Sigmoid colon (tissue), 7 donors: Measurements from ENCODE around the gene PACS2. TPM values are rescaled to one million over a fixed set of nuclear protein-coding genes. Genes with fewer than 3 reads are reported as not detected.

Source experiments
- DNase-seq: peaks from one replicate; pipeline ENCODE4 v3.0.0-alpha.2; 2019
- H3K27ac ChIP-seq, 4 donors: fragments of 200-600 bp; sonication (generic); one replicate each; pipeline ENCODE4 v1.5.1; 2016 to 2019; ENCODE audit warnings: mild to moderate bottlenecking in 1 of 4
- H3K27me3 ChIP-seq, 3 donors: fragments of 200-600 bp; sonication (generic); one replicate each; pipeline ENCODE4 v1.5.1; 2019; ENCODE audit warnings: mild to moderate bottlenecking in 1 of 3
- H3K36me3 ChIP-seq, 4 donors: fragments of 200-600 bp; sonication (generic); one replicate each; pipeline ENCODE4 v1.5.1; 2016 to 2019
- H3K4me1 ChIP-seq, 4 donors: fragments of 200-600 bp; sonication (generic); one replicate each; pipeline ENCODE4 v1.5.1; 2017 to 2019
- H3K4me3 ChIP-seq, 4 donors: fragments of 200-600 bp; sonication (generic); one replicate each; pipeline ENCODE4 v1.5.1; 2017 to 2019; ENCODE audit warnings: mild to moderate bottlenecking in 2 of 4, moderate library complexity in 1 of 4
- H3K9me3 ChIP-seq, 4 donors: fragments of 200-600 bp in 3 of 4; sonication (generic) in 3 of 4; one replicate each; pipeline versions ENCODE4 v1.5.1 to v1.6.1; 2013 to 2019
- CTCF ChIP-seq, 4 experiments: fragments of 450-650 bp in 3 of 4; fragments of 200-600 bp in 1 of 4; IDR thresholded peaks; one replicate each; pipeline ENCODE4 v1.5.1; 2016 to 2019; ENCODE audit warnings: antibody characterized with exemption in 4 of 4, mild to moderate bottlenecking in 3 of 4, moderate library complexity in 2 of 4
- EP300 ChIP-seq, 4 donors: sonication (generic); formaldehyde crosslinking; IDR thresholded peaks; one replicate each; pipeline ENCODE4 v1.6.1; 2017; ENCODE audit warnings: antibody characterized with exemption in 4 of 4
- POLR2A ChIP-seq, 2 donors: fragments of 450-650 bp; IDR thresholded peaks; one replicate each; pipeline ENCODE4 v1.6.1; 2016; ENCODE audit warnings: antibody characterized with exemption in 2 of 2, mild to moderate bottlenecking in 2 of 2, moderate library complexity in 2 of 2
- POLR2AphosphoS5 ChIP-seq, 4 donors: sonication (generic); formaldehyde crosslinking; IDR thresholded peaks; one replicate each; pipeline ENCODE4 v1.6.1; 2017; ENCODE audit warnings: antibody characterized with exemption in 4 of 4
- WGBS, 2 donors: extraction: QIAGEN DNeasy Blood & Tissue Kit; methylation state at CpG; one replicate each; pipeline ENCODE4 v1.1.7; 2013; 5-methylcytosine and 5-hydroxymethylcytosine counted together
- intact Hi-C: fragments of 100-400 bp; cut with DNase I; formaldehyde crosslinking; loops from one replicate; pipeline ENCODE4 v1.15.1; 2023
- polyA plus RNA-seq, 3 donors: library from polyadenylated mRNA; stranded (reverse); fragments of 200-250 nt; gene quantifications; one replicate each; pipeline ENCODE4 v1.2.3, GENCODE V29; 2013
- total RNA-seq, 4 donors: library from RNA; depleted of rRNA; stranded (reverse); fragments of >200 nt; gene quantifications; one replicate each; pipeline ENCODE4 v1.1.0, GENCODE V29; 2016
- donor health status: healthy with polysubstance abuse.
- donor health status: Bipolar disorder and iron deficiency.
- donor health status: healthy.

The PACS2 gene
- total and polyA plus RNA-seq, 7 donors, result 19.8 to 90.6 (median 46.7) TPM

DNA sequence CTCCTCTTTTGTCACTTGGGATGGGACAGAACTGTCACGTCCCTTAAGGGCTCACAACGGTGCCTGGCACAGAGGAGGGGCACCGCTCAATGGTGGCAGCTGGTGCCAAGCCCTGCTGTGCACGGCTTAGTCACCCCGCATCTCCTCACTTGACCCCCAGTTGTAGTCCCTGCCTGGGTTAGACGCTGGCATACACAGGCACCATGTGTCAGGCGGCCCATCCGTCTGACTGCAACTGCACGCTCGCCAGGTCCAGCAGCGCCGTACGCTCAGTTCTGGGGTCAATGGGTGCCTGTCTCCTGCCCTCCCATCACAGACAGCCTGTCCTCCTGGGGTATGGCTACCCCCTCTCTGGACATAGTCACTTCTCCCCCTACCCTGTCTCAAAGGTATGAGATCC is 1.6 kb upstream of the PACS2 start:
- TF ChIP-seq POLR2A (IDR thresholded peaks at IDR 0.05), result no peak
- no peak for TF ChIP-seq CTCF (IDR thresholded peaks at IDR 0.05)
- no peak for TF ChIP-seq POLR2AphosphoS5 (IDR thresholded peaks at IDR 0.05)
- no peak for TF ChIP-seq EP300 (IDR thresholded peaks at IDR 0.05)
- peaks cover 0 to 43% (median 37%) of the 10 kb centered on the region in 4 donors for H3K4me1 ChIP-seq
- H3K27me3 ChIP-seq, result no peaks in the 10 kb centered on the region
- H3K4me3 ChIP-seq, result no peak overlapping the region
- WGBS, 2 donors, result 93 to 94% methylated on average over 13 of the region's 13 CpGs
- peak overlapping the region; percentile 91 to 98 (median 94) for H3K27ac ChIP-seq
- DNase-seq, result no peak
- no peaks in the 10 kb centered on the region for H3K36me3 ChIP-seq
- H3K9me3 ChIP-seq, result no peaks in the 10 kb centered on the region
- intact Hi-C loops, result loop anchor here (5.0 to 10.0 kb wide), 3 partner anchors 68 to 169 kb away; partner anchors contain the start of genes BTBD6 and MTA1

DNA sequence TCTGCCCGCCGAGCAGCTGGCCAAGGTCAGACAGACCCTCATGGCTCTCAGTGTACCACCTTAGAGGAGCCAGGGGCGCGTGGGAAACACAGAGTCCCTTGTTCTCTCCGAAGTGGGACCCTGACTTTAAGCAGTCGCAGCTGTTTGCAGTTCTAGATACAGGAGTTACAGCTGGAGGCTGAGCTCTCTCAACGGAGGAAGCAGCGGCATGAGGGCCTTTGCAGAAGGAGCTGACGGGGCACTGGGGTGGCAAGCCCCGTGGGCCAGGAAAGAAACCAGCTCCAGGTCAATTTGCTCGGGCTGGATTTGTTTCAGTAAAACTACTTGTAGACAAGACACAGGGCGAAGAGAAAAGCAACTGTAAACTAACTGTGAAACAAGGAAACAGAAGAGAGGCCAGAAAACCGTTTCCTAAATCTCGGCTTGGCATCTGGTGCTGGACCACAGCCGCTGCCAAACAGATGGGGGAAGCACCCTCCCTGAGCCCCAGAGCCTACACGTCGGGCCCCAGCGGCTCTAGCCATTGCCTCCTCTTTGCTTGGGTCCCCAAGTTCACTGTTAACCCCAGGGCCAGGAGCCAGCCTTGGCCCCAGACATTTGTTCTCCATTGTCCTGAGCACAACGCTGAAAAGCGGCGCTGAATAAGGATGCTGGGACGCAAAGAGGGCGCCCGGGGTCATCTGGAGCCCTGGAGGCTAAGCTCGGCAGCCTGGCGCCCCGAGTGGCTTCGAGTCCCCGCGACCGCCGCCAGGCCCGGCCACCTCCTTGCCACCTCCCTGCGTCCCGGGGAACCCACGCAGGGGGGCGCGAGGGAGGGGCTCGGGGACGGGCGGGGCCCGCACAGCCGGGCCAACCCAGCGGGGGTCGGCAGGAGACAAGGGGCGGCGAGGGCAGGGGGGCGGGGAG is 914 bp upstream of the PACS2 start:
- no peak for DNase-seq
- 17 to 21% methylated on average over 48 of the region's 48 CpGs for WGBS, 2 donors

DNA sequence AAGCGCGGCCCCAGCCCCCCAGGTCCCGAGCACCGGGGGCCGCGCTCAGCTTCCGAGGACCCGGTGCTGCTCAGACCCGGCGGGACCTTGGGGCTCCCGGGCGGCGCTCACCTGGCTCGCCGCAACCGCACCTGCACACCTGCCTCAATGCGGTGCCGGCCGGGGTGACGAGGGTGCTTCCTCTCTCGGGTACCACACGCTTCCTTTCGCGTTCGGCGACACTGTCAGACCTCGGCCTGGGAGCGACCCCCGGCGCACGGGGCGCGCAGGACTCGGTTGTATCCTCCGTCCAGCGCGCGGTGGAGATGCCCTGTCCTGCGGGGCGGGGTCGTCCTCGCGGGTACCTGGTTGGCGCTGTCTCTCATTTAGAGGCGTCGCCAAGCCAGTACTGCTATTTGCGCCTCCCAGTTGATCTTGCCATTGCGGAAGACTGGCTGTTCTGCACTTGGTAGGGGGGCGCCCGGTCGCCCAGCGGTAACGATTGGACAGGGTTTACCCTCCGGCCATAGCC is 718 bp downstream of the PACS2 start:
- intact Hi-C loops, result loop anchor here (10.0 kb wide), 1 partner anchor 70 kb away; the partner anchor contains the start of gene BTBD6
- no peaks in the 10 kb centered on the region for H3K9me3 ChIP-seq
- peak overlapping the region; percentile 64 to 91 (median 80) for H3K27ac ChIP-seq
- no peak for DNase-seq
- peak overlapping the region; percentile 61 to 94 (median 81) for H3K4me3 ChIP-seq
- no peaks in the 10 kb centered on the region for H3K27me3 ChIP-seq
- TF ChIP-seq POLR2A (IDR thresholded peaks at IDR 0.05), result no peak
- TF ChIP-seq POLR2AphosphoS5 (IDR thresholded peaks at IDR 0.05), result no peak
- no peak for TF ChIP-seq EP300 (IDR thresholded peaks at IDR 0.05)
- TF ChIP-seq CTCF (IDR thresholded peaks at IDR 0.05), result no peak
- peaks cover 0 to 45% (median 40%) of the 10 kb centered on the region in 4 donors for H3K4me1 ChIP-seq
- H3K36me3 ChIP-seq, result no peaks in the 10 kb centered on the region
- WGBS, 2 donors, result 1% methylated on average over 54 of the region's 54 CpGs

More for the DNA sequence above, 914 bp upstream of the PACS2 start:
- Histone ChIP-seq H3K4me1 (peaks cover 0 to 45% (median 40%) of the 10 kb centered on the region in 4 donors), H3K27ac (peak overlapping the region; percentile 91 to 98 (median 94)), H3K36me3 (no peaks in the 10 kb centered on the region), H3K27me3 (no peaks in the 10 kb centered on the region), H3K4me3 (peak overlapping the region; percentile 63 to 95 (median 78)), H3K9me3 (no peaks in the 10 kb centered on the region)
- peak in 1 of 4 donors; percentile 18 for TF ChIP-seq POLR2AphosphoS5 (IDR thresholded peaks at IDR 0.05)
- TF ChIP-seq POLR2A (IDR thresholded peaks at IDR 0.05), result no peak
- intact Hi-C loops, result loop anchor here (1.0 to 10.0 kb wide), 4 partner anchors 12 to 169 kb away; partner anchors contain the start of genes BRF1, BTBD6 and MTA1

DNA sequence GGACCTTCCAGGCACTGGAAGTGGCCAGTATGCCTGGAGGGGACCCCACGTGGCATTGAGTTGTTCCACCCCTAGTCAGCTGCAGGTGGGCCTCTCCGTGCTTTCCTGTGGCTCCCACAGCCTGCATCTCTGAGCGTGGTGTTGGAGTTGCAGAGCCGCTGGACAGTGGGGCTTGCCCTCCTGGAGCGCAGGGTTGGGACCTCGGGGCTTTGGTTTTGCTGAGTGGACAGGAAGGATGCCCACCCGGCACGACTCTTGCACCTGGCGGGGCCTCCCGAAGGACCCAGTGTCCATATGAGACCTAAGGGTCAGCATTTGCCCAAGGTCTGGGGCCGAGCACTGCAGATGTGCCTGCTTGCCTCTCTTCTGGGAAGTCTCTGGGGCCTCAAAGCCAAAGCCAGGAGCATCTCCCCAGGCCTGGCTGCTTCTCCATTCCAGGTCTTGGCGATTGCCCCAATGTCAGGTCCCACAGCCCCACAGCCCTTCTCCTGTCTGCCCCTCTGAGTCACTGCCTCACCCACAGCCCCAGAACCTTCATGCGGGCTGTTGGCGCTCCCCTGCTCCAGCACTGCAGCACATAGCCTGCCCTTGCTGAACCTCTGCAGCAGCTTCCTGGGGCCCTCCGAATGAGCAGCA is 1.5 kb downstream of the PACS2 start:
- Histone ChIP-seq H3K27ac (peak overlapping the region; percentile 64 to 91 (median 80)), H3K27me3 (no peaks in the 10 kb centered on the region), H3K36me3 (no peaks in the 10 kb centered on the region), H3K4me1 (peaks cover 0 to 45% (median 40%) of the 10 kb centered on the region in 4 donors), H3K9me3 (no peaks in the 10 kb centered on the region), H3K4me3 (peak overlapping the region in 3 of 4 donors; percentile 75 to 94 (median 87))
- no peak for TF ChIP-seq POLR2AphosphoS5 (IDR thresholded peaks at IDR 0.05)
- TF ChIP-seq CTCF (IDR thresholded peaks at IDR 0.05), result no peak
- TF ChIP-seq EP300 (IDR thresholded peaks at IDR 0.05), result no peak
- no peak for TF ChIP-seq POLR2A (IDR thresholded peaks at IDR 0.05)
- 67% methylated on average over 15 of the region's 15 CpGs for WGBS, 2 donors
- intact Hi-C loops, result loop anchor here (10.0 kb wide), 1 partner anchor 71 kb away; the partner anchor contains the start of gene BTBD6
- DNase-seq, result no peak
